Neural progenitor cell (in vitro differentiated cells): ENCODE measurements around the gene SMAD6.

Experiments used
- EZH2 ChIP-seq: fragments of 200-600 bp; sonication (generic); IDR thresholded peaks from 2 replicates; pipeline ENCODE4 v1.6.1; 2017; ENCODE audit warnings: antibody characterized with exemption, mild to moderate bottlenecking, moderate library complexity
- EZH2phosphoT487 ChIP-seq: fragments of 200-600 bp; sonication (generic); IDR thresholded peaks from 2 replicates; pipeline ENCODE4 v1.6.1; 2017; ENCODE audit warnings: antibody characterized with exemption
- TF ChIP-seq, protein P1 (sequence below): fragments of 200-600 bp; sonication (generic); IDR thresholded peaks from 2 replicates; pipeline ENCODE4 v1.5.1; 2017; ENCODE audit warnings: antibody characterized with exemption, mild to moderate bottlenecking

DNA sequence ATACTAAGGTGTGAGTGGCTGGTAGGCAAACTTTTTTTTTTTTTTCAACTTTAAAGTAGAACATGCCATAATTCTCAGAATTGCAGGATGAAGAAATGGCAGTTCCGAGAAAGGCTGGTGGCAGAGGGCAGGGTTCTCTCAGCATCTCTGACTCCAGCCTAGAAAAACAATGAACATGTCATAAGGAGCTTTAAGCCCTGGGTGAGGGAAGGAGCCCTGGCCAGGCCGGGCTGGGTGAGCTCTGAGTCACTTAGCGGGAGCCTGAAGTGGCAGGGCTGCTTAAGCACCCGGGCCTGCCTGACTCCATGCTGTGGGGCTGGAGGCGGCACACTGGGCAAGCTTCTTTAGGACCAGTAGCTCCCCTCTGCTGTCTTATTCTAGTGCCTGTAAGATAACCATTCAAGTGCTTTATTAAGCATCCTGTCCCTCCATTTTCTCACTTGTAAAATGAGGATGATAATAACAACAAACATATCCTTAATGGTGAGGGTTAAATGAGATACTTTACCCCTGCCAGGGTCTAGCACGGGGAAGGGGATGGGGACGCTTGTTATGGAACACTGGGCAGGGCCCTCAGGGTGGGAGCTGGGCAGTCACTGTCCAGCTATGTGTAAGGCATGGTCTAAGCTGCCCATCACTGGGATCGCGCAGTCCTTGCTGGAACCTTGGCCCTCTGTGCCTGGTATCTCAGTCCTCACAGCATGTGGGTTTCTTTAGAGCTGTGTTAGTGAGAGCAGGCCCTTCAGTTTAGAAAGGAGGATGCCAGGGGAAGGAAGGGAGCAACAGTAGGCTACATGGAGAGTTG, 18.4 kb downstream of the SMAD6 start:
- TF ChIP-seq, protein P1, sequence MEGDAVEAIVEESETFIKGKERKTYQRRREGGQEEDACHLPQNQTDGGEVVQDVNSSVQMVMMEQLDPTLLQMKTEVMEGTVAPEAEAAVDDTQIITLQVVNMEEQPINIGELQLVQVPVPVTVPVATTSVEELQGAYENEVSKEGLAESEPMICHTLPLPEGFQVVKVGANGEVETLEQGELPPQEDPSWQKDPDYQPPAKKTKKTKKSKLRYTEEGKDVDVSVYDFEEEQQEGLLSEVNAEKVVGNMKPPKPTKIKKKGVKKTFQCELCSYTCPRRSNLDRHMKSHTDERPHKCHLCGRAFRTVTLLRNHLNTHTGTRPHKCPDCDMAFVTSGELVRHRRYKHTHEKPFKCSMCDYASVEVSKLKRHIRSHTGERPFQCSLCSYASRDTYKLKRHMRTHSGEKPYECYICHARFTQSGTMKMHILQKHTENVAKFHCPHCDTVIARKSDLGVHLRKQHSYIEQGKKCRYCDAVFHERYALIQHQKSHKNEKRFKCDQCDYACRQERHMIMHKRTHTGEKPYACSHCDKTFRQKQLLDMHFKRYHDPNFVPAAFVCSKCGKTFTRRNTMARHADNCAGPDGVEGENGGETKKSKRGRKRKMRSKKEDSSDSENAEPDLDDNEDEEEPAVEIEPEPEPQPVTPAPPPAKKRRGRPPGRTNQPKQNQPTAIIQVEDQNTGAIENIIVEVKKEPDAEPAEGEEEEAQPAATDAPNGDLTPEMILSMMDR, result no peak
- TF ChIP-seq EZH2, result no peak
- TF ChIP-seq EZH2phosphoT487, result no peak
